T-helper 1 cell (primary cell): ENCODE results near the gene AUNIP.

Experiments used
- DNase-seq, 5 donors: peaks; one replicate each; pipeline ENCODE4 v3.0.0-alpha.2; 2012 to 2020

AUNIP gene

GRCh38 chr1:25807480-25808390, 51.5 kb downstream of the AUNIP start:
- DNase-seq, result no peak

GRCh38 chr1:25806418-25806817, 52.8 kb downstream of the AUNIP start:
- no peak for DNase-seq

- DNase-seq, result no peak
These were observed 53.4 kb downstream of the AUNIP start for GRCh38 chr1:25805863-25806225.

GRCh38 chr1:25804964-25805862, 54.0 kb downstream of the AUNIP start:
- DNase-seq, result no peak

GRCh38 chr1:25804244-25804963, 54.9 kb downstream of the AUNIP start:
- no peak for DNase-seq

GRCh38 chr1:25803368-25803767, 55.9 kb downstream of the AUNIP start:
- DNase-seq, result no peak

- no peak for DNase-seq
These were observed 56.3 kb downstream of the AUNIP start for GRCh38 chr1:25802915-25803314.

- DNase-seq, result no peak
These were observed 58.4 kb downstream of the AUNIP start for GRCh38 chr1:25800703-25801377.

- DNase-seq, result peak in 2 of 5 donors; percentile 31 to 42
These were observed 59.1 kb downstream of the AUNIP start, which contains the start of gene SELENON for GRCh38 chr1:25799935-25800702. TSS of gene SELENON (plus strand) at chr1:25800193. CDS start at chr1:25800231, 38 bp downstream.

- no peak for DNase-seq
These were observed 59.8 kb downstream of the AUNIP start for GRCh38 chr1:25799352-25799934.

GRCh38 chr1:25798666-25799351, 60.4 kb downstream of the AUNIP start:
- no peak for DNase-seq

- DNase-seq, result peak in 1 of 5 donors; percentile 38
These were observed 61.3 kb downstream of the AUNIP start for GRCh38 chr1:25797939-25798338.

- DNase-seq, result peak; percentile 65 to 85 (median 73)
These were observed 62.3 kb downstream of the AUNIP start for GRCh38 chr1:25796811-25797458.

- peak in 2 of 5 donors; percentile 20 to 35 for DNase-seq
These were observed 63.1 kb downstream of the AUNIP start for GRCh38 chr1:25795946-25796810.

- DNase-seq, result no peak
These were observed 64.0 kb downstream of the AUNIP start for GRCh38 chr1:25795211-25795610.

GRCh38 chr1:25794325-25794724, 64.9 kb downstream of the AUNIP start:
- no peak for DNase-seq

- no peak for DNase-seq
These were observed 65.6 kb downstream of the AUNIP start for GRCh38 chr1:25793585-25794170.

- no peak for DNase-seq
These were observed 67.1 kb downstream of the AUNIP start for GRCh38 chr1:25792115-25792514.
